ENCODE results near the gene HIGD1B.

HIGD1B gene

GRCh38 chr17:44832805-44833204, 14.9 kb upstream of the HIGD1B start:
- DNase-seq (ENCODE audit: insufficient read length, low spot score) = no peak
- no peak for FAIRE-seq

GRCh38 chr17:44837196-44837595, 10.5 kb upstream of the HIGD1B start:
- FAIRE-seq (no peak), DNase-seq (ENCODE audit: insufficient read length, low spot score) (no peak)

GRCh38 chr17:44840274-44840673, 7.4 kb upstream of the HIGD1B start:
- FAIRE-seq (no peak), DNase-seq (ENCODE audit: insufficient read length, low spot score) (no peak)

- DNase-seq (ENCODE audit: insufficient read length, low spot score) = no peak
- FAIRE-seq = no peak
These were observed 6.7 kb upstream of the HIGD1B start for GRCh38 chr17:44840936-44841335.

GRCh38 chr17:44842748-44843147, 4.9 kb upstream of the HIGD1B start:
- DNase-seq (ENCODE audit: insufficient read length, low spot score) = no peak
- no peak for FAIRE-seq

- DNase-seq (ENCODE audit: insufficient read length, low spot score) = no peak
- FAIRE-seq = no peak
These were observed 3.3 kb upstream of the HIGD1B start for GRCh38 chr17:44844390-44844830.

GRCh38 chr17:44846206-44846605, 1.5 kb upstream of the HIGD1B start:
- DNase-seq (ENCODE audit: insufficient read length, low spot score) (no peak), FAIRE-seq (no peak)

GRCh38 chr17:44848257-44848795, 643 bp downstream of the HIGD1B start:
- FAIRE-seq (no peak), DNase-seq (ENCODE audit: insufficient read length, low spot score) (no peak)

- no peak for FAIRE-seq
- no peak for DNase-seq (ENCODE audit: insufficient read length, low spot score)
These were observed 1.3 kb downstream of the HIGD1B start for GRCh38 chr17:44848961-44849489.

- no peak for FAIRE-seq
- no peak for DNase-seq (ENCODE audit: insufficient read length, low spot score)
These were observed 2.3 kb downstream of the HIGD1B start for GRCh38 chr17:44850025-44850424.

GRCh38 chr17:44850612-44851011, 2.9 kb downstream of the HIGD1B start:
- DNase-seq (ENCODE audit: insufficient read length, low spot score) (no peak), FAIRE-seq (no peak)

- DNase-seq (ENCODE audit: insufficient read length, low spot score) = no peak
- no peak for FAIRE-seq
These were observed 6.5 kb downstream of the HIGD1B start for GRCh38 chr17:44854192-44854591.

GRCh38 chr17:44859701-44860100, 12.0 kb downstream of the HIGD1B start:
- FAIRE-seq (no peak), DNase-seq (ENCODE audit: insufficient read length, low spot score) (no peak)

- FAIRE-seq (no peak), DNase-seq (ENCODE audit: insufficient read length, low spot score) (no peak)
These were observed 14.7 kb downstream of the HIGD1B start for GRCh38 chr17:44862278-44862914.

- FAIRE-seq (no peak), DNase-seq (ENCODE audit: insufficient read length, low spot score) (no peak)
These were observed 15.6 kb downstream of the HIGD1B start for GRCh38 chr17:44863061-44863918.

- DNase-seq (ENCODE audit: insufficient read length, low spot score) (no peak), FAIRE-seq (no peak)
These were observed 17.1 kb downstream of the HIGD1B start for GRCh38 chr17:44864831-44865230.

- DNase-seq (ENCODE audit: insufficient read length, low spot score) (peak; percentile 60), FAIRE-seq (peak; percentile 56)
These were observed 17.6 kb downstream of the HIGD1B start for GRCh38 chr17:44865231-44865660.

- no peak for DNase-seq (ENCODE audit: insufficient read length, low spot score)
- FAIRE-seq = no peak
These were observed 18.2 kb downstream of the HIGD1B start for GRCh38 chr17:44865931-44866330.

- DNase-seq (ENCODE audit: insufficient read length, low spot score) (no peak), FAIRE-seq (no peak)
These were observed 20.2 kb downstream of the HIGD1B start for GRCh38 chr17:44867841-44868240.

- FAIRE-seq (no peak), DNase-seq (ENCODE audit: insufficient read length, low spot score) (no peak)
These were observed 23.9 kb downstream of the HIGD1B start for GRCh38 chr17:44871556-44871955.

GRCh38 chr17:44872131-44872768, 24.6 kb downstream of the HIGD1B start:
- FAIRE-seq (no peak), DNase-seq (ENCODE audit: insufficient read length, low spot score) (no peak)
